IMR-90 (cell line): ENCODE data around the gene CYP2R1.

Experiments used
- CEBPB ChIP-seq: IDR thresholded peaks from 2 replicates; pipeline ENCODE4 v1.6.1; 2012; ENCODE audit warnings: low read depth, low read length, improper control_type of control experiment
- POLR2A ChIP-seq: IDR thresholded peaks from 2 replicates; pipeline ENCODE4 v1.6.1; 2012; ENCODE audit warnings: mild to moderate bottlenecking, low read depth, low read length
- TF ChIP-seq, protein P1 (sequence below): conservative IDR thresholded peaks from 2 replicates; pipeline ENCODE4 v1.5.1; 2012; ENCODE audit warnings: mild to moderate bottlenecking, low read depth, low read length, improper control_type of control experiment

DNA sequence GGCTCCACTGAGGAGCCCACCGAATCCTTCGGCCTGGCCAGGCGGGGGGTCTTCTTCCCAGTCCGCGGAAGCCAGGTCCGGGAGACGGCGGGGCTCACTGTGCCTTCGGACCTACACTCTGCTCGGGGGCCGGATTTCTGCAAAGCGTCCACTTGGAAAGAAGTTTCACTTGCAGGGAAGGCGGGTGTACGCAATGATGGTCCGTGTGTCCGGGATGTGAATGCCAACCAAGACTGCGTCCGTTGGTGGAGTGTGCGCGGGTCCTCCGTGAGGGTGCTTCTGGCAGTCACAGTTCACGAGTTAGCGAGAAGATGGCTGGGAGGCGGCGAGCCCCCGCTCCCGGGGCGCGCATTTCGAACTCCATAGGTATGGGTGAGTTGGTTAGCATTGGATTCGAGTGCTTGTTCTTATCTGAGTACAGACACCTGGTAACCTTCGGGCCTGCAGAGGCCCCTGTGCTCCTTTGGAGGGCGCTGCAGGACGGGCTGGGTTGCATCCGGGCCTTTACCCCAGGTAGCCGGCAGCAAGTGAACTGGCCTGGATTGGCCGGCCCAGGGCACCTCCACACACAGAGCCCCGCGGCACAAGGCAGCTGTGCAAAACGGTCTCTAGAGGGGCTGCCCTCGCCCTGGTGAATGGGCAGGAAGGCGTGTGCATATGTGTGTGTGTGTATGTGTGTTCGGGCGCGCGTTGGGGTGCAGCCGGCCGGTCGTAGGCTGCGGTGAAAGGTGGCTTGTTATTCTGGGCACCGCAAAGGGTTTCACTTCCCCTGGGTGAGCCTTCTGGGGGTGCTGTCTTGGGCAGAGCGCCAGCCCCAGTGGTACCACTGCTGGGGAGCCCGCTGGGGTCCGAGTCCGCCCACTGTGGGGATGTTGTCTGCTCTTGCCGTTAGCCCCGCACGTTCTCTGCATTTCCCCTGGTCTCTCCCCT is 13.3 kb upstream of the CYP2R1 start:
- TF ChIP-seq, protein P1, sequence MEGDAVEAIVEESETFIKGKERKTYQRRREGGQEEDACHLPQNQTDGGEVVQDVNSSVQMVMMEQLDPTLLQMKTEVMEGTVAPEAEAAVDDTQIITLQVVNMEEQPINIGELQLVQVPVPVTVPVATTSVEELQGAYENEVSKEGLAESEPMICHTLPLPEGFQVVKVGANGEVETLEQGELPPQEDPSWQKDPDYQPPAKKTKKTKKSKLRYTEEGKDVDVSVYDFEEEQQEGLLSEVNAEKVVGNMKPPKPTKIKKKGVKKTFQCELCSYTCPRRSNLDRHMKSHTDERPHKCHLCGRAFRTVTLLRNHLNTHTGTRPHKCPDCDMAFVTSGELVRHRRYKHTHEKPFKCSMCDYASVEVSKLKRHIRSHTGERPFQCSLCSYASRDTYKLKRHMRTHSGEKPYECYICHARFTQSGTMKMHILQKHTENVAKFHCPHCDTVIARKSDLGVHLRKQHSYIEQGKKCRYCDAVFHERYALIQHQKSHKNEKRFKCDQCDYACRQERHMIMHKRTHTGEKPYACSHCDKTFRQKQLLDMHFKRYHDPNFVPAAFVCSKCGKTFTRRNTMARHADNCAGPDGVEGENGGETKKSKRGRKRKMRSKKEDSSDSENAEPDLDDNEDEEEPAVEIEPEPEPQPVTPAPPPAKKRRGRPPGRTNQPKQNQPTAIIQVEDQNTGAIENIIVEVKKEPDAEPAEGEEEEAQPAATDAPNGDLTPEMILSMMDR: peak; percentile 28; the same call in 1 of the 2 replicates
- TF ChIP-seq CEBPB: no peak
- no peak for TF ChIP-seq POLR2A
